ENCODE data around the gene RNF41.

The RNF41 gene

DNA sequence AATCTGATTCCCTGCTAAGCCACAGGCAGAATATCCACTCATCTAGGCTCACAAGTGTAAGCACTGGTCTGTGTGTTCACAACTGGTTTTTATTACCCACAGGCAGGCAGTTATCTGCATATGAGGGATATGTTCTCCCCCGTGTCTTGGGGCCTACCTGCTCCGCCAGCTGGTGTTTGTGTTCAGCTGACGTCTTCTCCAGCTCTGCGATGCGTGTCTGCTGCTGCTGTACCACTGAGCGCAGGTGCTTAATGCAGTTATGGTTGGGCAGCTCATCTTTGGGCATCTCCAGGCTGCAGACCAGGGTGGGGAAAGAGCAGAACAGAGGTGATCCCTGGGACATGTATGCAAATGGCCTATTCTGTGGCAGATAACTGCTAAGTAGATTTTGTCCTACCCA lies 13.7 kb downstream of the RNF41 start:
- H3K36me3 ChIP-seq (ENCODE audit: control insufficient read depth, insufficient read depth, low read length), result no peaks in the 10 kb centered on the region

GRCh38 chr12:56206452-56207166 lies 15.1 kb downstream of the RNF41 start:
- Histone ChIP-seq H3K4me2 (ENCODE audit: low read length) (no peak overlapping the region), H3K4me1 (no peaks in the 10 kb centered on the region), H3K9ac (no peak overlapping the region), H3K27ac (no peak overlapping the region), H3K9me3 (ENCODE audit: control insufficient read depth, low read length) (no peaks in the 10 kb centered on the region), H2AFZ (no peak overlapping the region), H3K79me2 (no peaks in the 10 kb centered on the region), H3K4me3 (ENCODE audit: low read depth, low read length) (no peak overlapping the region), H3K27me3 (ENCODE audit: control insufficient read depth, insufficient read depth, low read length) (no peaks in the 10 kb centered on the region), H3K36me3 (ENCODE audit: control insufficient read depth, insufficient read depth, low read length) (no peaks in the 10 kb centered on the region)
- TF ChIP-seq, protein P1, sequence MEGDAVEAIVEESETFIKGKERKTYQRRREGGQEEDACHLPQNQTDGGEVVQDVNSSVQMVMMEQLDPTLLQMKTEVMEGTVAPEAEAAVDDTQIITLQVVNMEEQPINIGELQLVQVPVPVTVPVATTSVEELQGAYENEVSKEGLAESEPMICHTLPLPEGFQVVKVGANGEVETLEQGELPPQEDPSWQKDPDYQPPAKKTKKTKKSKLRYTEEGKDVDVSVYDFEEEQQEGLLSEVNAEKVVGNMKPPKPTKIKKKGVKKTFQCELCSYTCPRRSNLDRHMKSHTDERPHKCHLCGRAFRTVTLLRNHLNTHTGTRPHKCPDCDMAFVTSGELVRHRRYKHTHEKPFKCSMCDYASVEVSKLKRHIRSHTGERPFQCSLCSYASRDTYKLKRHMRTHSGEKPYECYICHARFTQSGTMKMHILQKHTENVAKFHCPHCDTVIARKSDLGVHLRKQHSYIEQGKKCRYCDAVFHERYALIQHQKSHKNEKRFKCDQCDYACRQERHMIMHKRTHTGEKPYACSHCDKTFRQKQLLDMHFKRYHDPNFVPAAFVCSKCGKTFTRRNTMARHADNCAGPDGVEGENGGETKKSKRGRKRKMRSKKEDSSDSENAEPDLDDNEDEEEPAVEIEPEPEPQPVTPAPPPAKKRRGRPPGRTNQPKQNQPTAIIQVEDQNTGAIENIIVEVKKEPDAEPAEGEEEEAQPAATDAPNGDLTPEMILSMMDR (IDR thresholded peaks at IDR 0.05), result peak; percentile 63

More for the DNA sequence above, 13.7 kb downstream of the RNF41 start:
- Histone ChIP-seq H3K4me1 (no peaks in the 10 kb centered on the region), H3K4me2 (ENCODE audit: low read length) (no peak overlapping the region), H3K4me3 (ENCODE audit: low read depth, low read length) (no peak overlapping the region), H3K79me2 (peaks cover 3% of the 10 kb centered on the region), H3K27me3 (ENCODE audit: control insufficient read depth, insufficient read depth, low read length) (no peaks in the 10 kb centered on the region), H3K9ac (no peak overlapping the region), H3K27ac (no peak overlapping the region), H3K9me3 (ENCODE audit: control insufficient read depth, low read length) (no peaks in the 10 kb centered on the region), H2AFZ (no peak overlapping the region)
- TF ChIP-seq, protein P1 (IDR thresholded peaks at IDR 0.05), result no peak

GRCh38 chr12:56205445-56205844 lies 16.3 kb downstream of the RNF41 start:
- Histone ChIP-seq H3K27ac (no peak overlapping the region), H3K9me3 (ENCODE audit: control insufficient read depth, low read length) (no peaks in the 10 kb centered on the region), H3K4me1 (no peaks in the 10 kb centered on the region), H3K79me2 (no peaks in the 10 kb centered on the region), H3K27me3 (ENCODE audit: control insufficient read depth, insufficient read depth, low read length) (no peaks in the 10 kb centered on the region), H3K4me2 (ENCODE audit: low read length) (no peak overlapping the region), H2AFZ (no peak overlapping the region), H3K36me3 (ENCODE audit: control insufficient read depth, insufficient read depth, low read length) (no peaks in the 10 kb centered on the region), H3K4me3 (ENCODE audit: low read depth, low read length) (no peak overlapping the region), H3K9ac (no peak overlapping the region)
- TF ChIP-seq, protein P1 (IDR thresholded peaks at IDR 0.05), result no peak

DNA sequence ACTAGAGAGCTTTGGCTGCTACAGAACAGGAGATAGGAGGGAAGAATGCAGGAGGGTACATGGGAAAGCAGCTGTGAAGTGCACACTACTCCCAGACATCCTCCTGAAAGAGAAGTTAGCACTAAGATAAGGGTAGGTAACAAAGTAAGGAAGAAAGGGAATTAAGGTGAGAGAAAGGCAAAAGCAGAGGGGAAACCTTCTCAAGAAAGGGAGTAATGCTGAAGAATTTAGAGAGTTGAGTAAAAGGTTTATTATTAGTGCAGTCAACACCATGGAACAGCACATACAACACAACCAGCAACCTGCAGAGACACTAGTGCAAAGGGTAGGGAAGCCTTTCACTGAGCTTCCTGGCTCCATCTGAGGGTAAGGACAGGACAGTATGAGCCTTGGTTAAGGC lies 17.4 kb downstream of the RNF41 start:
- Histone ChIP-seq H3K27me3 (ENCODE audit: control insufficient read depth, insufficient read depth, low read length) (no peaks in the 10 kb centered on the region), H3K4me3 (ENCODE audit: low read depth, low read length) (no peak overlapping the region), H3K4me1 (no peaks in the 10 kb centered on the region), H3K36me3 (ENCODE audit: control insufficient read depth, insufficient read depth, low read length) (no peaks in the 10 kb centered on the region), H3K4me2 (ENCODE audit: low read length) (no peak overlapping the region), H3K9ac (no peak overlapping the region), H2AFZ (no peak overlapping the region), H3K27ac (no peak overlapping the region), H3K79me2 (no peaks in the 10 kb centered on the region), H3K9me3 (ENCODE audit: control insufficient read depth, low read length) (no peaks in the 10 kb centered on the region)
- TF ChIP-seq, protein P1 (IDR thresholded peaks at IDR 0.05), result no peak

GRCh38 chr12:56202838-56203237 lies 18.9 kb downstream of the RNF41 start:
- H3K27me3 ChIP-seq (ENCODE audit: control insufficient read depth, insufficient read depth, low read length), result no peaks in the 10 kb centered on the region
- no peak overlapping the region for H3K4me3 ChIP-seq (ENCODE audit: low read depth, low read length)
- no peak overlapping the region for H3K9ac ChIP-seq
- no peaks in the 10 kb centered on the region for H3K79me2 ChIP-seq
- H2AFZ ChIP-seq, result no peak overlapping the region
- TF ChIP-seq, protein P1 (IDR thresholded peaks at IDR 0.05), result no peak
- no peak overlapping the region for H3K27ac ChIP-seq
- H3K9me3 ChIP-seq (ENCODE audit: control insufficient read depth, low read length), result no peaks in the 10 kb centered on the region
- no peaks in the 10 kb centered on the region for H3K36me3 ChIP-seq (ENCODE audit: control insufficient read depth, insufficient read depth, low read length)
- H3K4me2 ChIP-seq (ENCODE audit: low read length), result no peak overlapping the region
- H3K4me1 ChIP-seq, result no peaks in the 10 kb centered on the region

All from parathyroid adenoma (tissue), 2 donors.